GM23338 (cell line): ENCODE measurements around the gene ARRDC4. TPM values are rescaled to one million over a fixed set of nuclear protein-coding genes. Genes with fewer than 3 reads are reported as not detected.

ENCODE experiments used
- ATAC-seq: fragments of 200-7000 bp; cut with Tn5 transposase; 3 replicates; pipeline ENCODE4 v1.9.1; 2020
- DNase-seq: peaks from one replicate; pipeline ENCODE4 v3.0.0-alpha.2; 2015; ENCODE audit warnings: low spot score
- H2AFZ ChIP-seq: fragments of 200-600 bp; sonication (generic); 2 replicates; pipeline ENCODE4 v1.8.0; 2016; ENCODE audit warnings: antibody characterized with exemption, mild to moderate bottlenecking, moderate library complexity
- H3F3A ChIP-seq: fragments of 200-600 bp; sonication (generic); replicated peaks from 2 replicates; pipeline ENCODE4 v1.8.0; 2017; ENCODE audit warnings: antibody characterized with exemption, mixed run types, low read depth
- H3K27ac ChIP-seq: fragments of 200-600 bp; sonication (generic); 2 replicates; pipeline ENCODE4 v1.6.1; 2016; ENCODE audit warnings: low read depth
- H3K27me3 ChIP-seq: fragments of 200-600 bp; sonication (generic); 2 replicates; pipeline ENCODE4 v1.8.0; 2016; ENCODE audit warnings: mild to moderate bottlenecking, mixed run types, moderate library complexity; ENCODE audit not compliant: insufficient read depth
- H3K36me3 ChIP-seq: fragments of 200-600 bp; sonication (generic); 2 replicates; pipeline ENCODE4 v1.8.0; 2016; ENCODE audit warnings: mild to moderate bottlenecking; ENCODE audit not compliant: insufficient read depth
- H3K4me1 ChIP-seq: fragments of 200-600 bp; sonication (generic); 2 replicates; pipeline ENCODE4 v1.8.0; 2016; ENCODE audit warnings: mild to moderate bottlenecking, moderate library complexity; ENCODE audit not compliant: insufficient read depth
- H3K4me2 ChIP-seq: fragments of 200-600 bp; sonication (generic); 2 replicates; pipeline ENCODE4 v1.7.1; 2017; ENCODE audit warnings: mixed run types
- H3K4me3 ChIP-seq: fragments of 200-600 bp; sonication (generic); 2 replicates; pipeline ENCODE4 v1.6.1; 2016; ENCODE audit warnings: mixed run types
- H3K79me2 ChIP-seq: fragments of 200-600 bp; sonication (generic); replicated peaks from 2 replicates; pipeline ENCODE4 v1.8.0; 2017; ENCODE audit warnings: mild to moderate bottlenecking; ENCODE audit not compliant: insufficient read depth
- H3K9me2 ChIP-seq: fragments of 200-600 bp; sonication (generic); 2 replicates; pipeline ENCODE4 v1.8.0; 2017; ENCODE audit not compliant: insufficient read depth
- H4K20me1 ChIP-seq: fragments of 200-600 bp; sonication (generic); replicated peaks from 2 replicates; pipeline ENCODE4 v1.8.0; 2017; ENCODE audit warnings: mild to moderate bottlenecking; ENCODE audit not compliant: insufficient read depth
- H3K27ac Mint-ChIP-seq: 2 replicates; pipeline ENCODE4 v1.8.0; 2020; ENCODE audit warnings: inconsistent platforms, mild to moderate bottlenecking, moderate library complexity, mixed read lengths
- H3K27me3 Mint-ChIP-seq: 3 replicates; pipeline ENCODE4 v1.8.0; 2022; ENCODE audit warnings: low read depth, mild to moderate bottlenecking, moderate library complexity, mixed read lengths, inconsistent platforms; ENCODE audit not compliant: insufficient read depth, poor library complexity
- H3K36me3 Mint-ChIP-seq: 3 replicates; pipeline ENCODE4 v1.8.0; 2021; ENCODE audit warnings: low read depth, mild to moderate bottlenecking, inconsistent platforms, moderate library complexity, mixed read lengths
- H3K4me1 Mint-ChIP-seq: 3 replicates; pipeline ENCODE4 v1.8.0; 2020; ENCODE audit warnings: mild to moderate bottlenecking, inconsistent platforms, mixed read lengths
- H3K4me3 Mint-ChIP-seq: 3 replicates; pipeline ENCODE4 v1.8.0; 2021; ENCODE audit warnings: moderate library complexity, mild to moderate bottlenecking, inconsistent platforms, mixed read lengths
- H3K9me3 Mint-ChIP-seq: 3 replicates; pipeline ENCODE4 v1.8.0; 2020; ENCODE audit warnings: moderate library complexity, mild to moderate bottlenecking, inconsistent platforms, mixed read lengths
- JUNB ChIP-seq: IDR thresholded peaks from one replicate; pipeline ENCODE4 v1.6.1; 2016; ENCODE audit warnings: antibody characterized with exemption; ENCODE audit not compliant: unreplicated experiment
- NANOG ChIP-seq: IDR thresholded peaks from 2 replicates; pipeline ENCODE4 v1.6.1; 2016; ENCODE audit warnings: antibody characterized with exemption, borderline replicate concordance
- POLR2AphosphoS5 ChIP-seq: IDR thresholded peaks from 2 replicates; pipeline ENCODE4 v1.6.1; 2016; ENCODE audit warnings: antibody characterized with exemption, low read depth
- ZNF114 ChIP-seq: fragments of 250-450 bp; sonication (Bioruptor Pico); IDR thresholded peaks from 2 replicates; pipeline ENCODE4 v1.5.0; 2020; ENCODE audit warnings: mild to moderate bottlenecking, moderate library complexity
- ZNF331 ChIP-seq: fragments of 250-450 bp; sonication (Bioruptor Pico); IDR thresholded peaks from 2 replicates; pipeline ENCODE4 v1.5.0; 2020; ENCODE audit warnings: low read depth, mild to moderate bottlenecking, moderate library complexity
- polyA plus RNA-seq: library from polyadenylated mRNA; unstranded; fragments of >200 nt; fragmentation: Nextera tagmentation; extraction: Ambion mirVana; gene quantifications from 2 replicates; pipeline ENCODE4 v1.2.1, GENCODE V29; 2016
- total RNA-seq: library from RNA; depleted of rRNA; stranded (reverse); fragments of >200 nt; shearing (Covaris generic); gene quantifications from 2 replicates; pipeline ENCODE4 v1.2.3, GENCODE V29; 2014
- TF ChIP-seq, protein P1 (sequence below): fragments of 250-450 bp; sonication (Bioruptor Pico); IDR thresholded peaks from 2 replicates; pipeline ENCODE4 v1.5.0; 2020; ENCODE audit warnings: mild to moderate bottlenecking, moderate library complexity
- TF ChIP-seq, protein P2 (sequence below), 2 experiments: fragments of 200-600 bp in 1 of 2; sonication (generic) in 1 of 2; conservative IDR thresholded peaks; 2 replicates each; pipeline versions ENCODE4 v1.5.1 to v1.6.1; 2016 to 2017; ENCODE audit warnings: antibody characterized with exemption in 2 of 2, low read depth in 2 of 2, mild to moderate bottlenecking in 2 of 2, moderate library complexity in 1 of 2

Gene ARRDC4
- total and polyA plus RNA-seq, 2 experiments from 2014 or later: 2.0 to 6.9 TPM

DNA sequence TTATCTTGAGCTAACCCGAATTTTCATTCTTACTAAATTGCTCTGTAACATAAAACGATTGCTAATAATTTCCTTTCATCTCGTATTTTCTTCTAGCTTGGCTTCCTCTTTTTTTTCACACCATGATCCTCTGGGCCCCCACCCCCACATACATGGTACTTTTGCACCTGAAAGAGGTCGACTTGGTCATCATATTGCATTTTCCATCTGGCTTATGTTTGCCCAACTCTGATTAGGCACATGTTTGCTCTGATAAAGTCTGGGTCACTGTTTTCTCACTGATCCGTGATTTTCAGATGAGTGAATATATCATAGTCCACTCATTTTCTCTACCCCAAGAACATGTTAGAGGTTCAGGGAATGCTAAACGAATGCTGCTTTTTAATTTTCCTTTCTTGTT, 49.5 kb downstream of the ARRDC4 start (continued):
- TF ChIP-seq, protein P1, sequence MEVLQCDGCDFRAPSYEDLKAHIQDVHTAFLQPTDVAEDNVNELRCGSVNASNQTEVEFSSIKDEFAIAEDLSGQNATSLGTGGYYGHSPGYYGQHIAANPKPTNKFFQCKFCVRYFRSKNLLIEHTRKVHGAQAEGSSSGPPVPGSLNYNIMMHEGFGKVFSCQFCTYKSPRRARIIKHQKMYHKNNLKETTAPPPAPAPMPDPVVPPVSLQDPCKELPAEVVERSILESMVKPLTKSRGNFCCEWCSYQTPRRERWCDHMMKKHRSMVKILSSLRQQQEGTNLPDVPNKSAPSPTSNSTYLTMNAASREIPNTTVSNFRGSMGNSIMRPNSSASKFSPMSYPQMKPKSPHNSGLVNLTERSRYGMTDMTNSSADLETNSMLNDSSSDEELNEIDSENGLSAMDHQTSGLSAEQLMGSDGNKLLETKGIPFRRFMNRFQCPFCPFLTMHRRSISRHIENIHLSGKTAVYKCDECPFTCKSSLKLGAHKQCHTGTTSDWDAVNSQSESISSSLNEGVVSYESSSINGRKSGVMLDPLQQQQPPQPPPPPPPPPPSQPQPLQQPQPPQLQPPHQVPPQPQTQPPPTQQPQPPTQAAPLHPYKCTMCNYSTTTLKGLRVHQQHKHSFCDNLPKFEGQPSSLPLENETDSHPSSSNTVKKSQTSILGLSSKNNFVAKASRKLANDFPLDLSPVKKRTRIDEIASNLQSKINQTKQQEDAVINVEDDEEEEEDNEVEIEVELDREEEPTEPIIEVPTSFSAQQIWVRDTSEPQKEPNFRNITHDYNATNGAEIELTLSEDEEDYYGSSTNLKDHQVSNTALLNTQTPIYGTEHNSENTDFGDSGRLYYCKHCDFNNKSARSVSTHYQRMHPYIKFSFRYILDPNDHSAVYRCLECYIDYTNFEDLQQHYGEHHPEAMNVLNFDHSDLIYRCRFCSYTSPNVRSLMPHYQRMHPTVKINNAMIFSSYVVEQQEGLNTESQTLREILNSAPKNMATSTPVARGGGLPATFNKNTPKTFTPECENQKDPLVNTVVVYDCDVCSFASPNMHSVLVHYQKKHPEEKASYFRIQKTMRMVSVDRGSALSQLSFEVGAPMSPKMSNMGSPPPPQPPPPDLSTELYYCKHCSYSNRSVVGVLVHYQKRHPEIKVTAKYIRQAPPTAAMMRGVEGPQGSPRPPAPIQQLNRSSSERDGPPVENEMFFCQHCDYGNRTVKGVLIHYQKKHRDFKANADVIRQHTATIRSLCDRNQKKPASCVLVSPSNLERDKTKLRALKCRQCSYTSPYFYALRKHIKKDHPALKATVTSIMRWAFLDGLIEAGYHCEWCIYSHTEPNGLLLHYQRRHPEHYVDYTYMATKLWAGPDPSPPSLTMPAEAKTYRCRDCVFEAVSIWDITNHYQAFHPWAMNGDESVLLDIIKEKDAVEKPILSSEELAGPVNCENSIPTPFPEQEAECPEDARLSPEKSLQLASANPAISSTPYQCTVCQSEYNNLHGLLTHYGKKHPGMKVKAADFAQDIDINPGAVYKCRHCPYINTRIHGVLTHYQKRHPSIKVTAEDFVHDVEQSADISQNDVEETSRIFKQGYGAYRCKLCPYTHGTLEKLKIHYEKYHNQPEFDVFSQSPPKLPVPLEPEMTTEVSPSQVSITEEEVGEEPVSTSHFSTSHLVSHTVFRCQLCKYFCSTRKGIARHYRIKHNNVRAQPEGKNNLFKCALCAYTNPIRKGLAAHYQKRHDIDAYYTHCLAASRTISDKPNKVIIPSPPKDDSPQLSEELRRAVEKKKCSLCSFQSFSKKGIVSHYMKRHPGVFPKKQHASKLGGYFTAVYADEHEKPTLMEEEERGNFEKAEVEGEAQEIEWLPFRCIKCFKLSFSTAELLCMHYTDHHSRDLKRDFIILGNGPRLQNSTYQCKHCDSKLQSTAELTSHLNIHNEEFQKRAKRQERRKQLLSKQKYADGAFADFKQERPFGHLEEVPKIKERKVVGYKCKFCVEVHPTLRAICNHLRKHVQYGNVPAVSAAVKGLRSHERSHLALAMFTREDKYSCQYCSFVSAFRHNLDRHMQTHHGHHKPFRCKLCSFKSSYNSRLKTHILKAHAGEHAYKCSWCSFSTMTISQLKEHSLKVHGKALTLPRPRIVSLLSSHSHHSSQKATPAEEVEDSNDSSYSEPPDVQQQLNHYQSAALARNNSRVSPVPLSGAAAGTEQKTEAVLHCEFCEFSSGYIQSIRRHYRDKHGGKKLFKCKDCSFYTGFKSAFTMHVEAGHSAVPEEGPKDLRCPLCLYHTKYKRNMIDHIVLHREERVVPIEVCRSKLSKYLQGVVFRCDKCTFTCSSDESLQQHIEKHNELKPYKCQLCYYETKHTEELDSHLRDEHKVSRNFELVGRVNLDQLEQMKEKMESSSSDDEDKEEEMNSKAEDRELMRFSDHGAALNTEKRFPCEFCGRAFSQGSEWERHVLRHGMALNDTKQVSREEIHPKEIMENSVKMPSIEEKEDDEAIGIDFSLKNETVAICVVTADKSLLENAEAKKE (CRISPR knock-in tag): no peak
- TF ChIP-seq JUNB (no peak), ZNF114 (CRISPR knock-in tag) (no peak), POLR2AphosphoS5 (no peak), ZNF331 (no peak), NANOG (no peak)

DNA sequence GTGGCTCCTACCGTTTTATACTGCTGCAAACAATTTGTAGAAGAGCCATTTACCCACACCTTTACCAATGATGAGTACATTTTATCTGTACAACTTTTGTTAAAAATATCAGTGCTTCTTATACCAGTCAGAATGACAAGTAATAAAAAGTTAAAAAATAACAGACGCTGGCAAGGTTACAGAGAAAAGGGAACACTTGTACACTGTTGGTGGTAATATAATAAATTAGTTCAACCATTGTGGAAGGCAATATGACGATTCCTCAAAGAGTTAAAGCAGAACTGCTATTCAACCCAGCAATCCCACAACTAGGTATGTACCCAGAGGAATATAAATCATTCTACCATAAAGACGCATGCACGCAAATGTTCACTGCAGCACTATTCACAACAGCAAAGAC, 51.9 kb downstream of the ARRDC4 start:
- Histone ChIP-seq H3K79me2 (no peaks in the 10 kb centered on the region), H3F3A (no peaks in the 10 kb centered on the region), H3K9me2 (no peaks in the 10 kb centered on the region), H4K20me1 (no peaks in the 10 kb centered on the region), H2AFZ (no peak overlapping the region), H3K36me3 (no peaks in the 10 kb centered on the region), H3K4me1 (no peaks in the 10 kb centered on the region), H3K4me3 (no peak overlapping the region), H3K27me3 (no peaks in the 10 kb centered on the region), H3K27ac (no peak overlapping the region), H3K4me2 (no peak overlapping the region)
- Mint-ChIP-seq H3K9me3 (no peaks in the 10 kb centered on the region), H3K4me3 (no peak overlapping the region), H3K36me3 (no peaks in the 10 kb centered on the region), H3K27me3 (no peaks in the 10 kb centered on the region), H3K27ac (no peak overlapping the region), H3K4me1 (peaks cover 4% of the 10 kb centered on the region; the same call in 1 of the 3 replicates)
- ATAC-seq: no peak
- DNase-seq: no peak
- TF ChIP-seq, protein P2, sequence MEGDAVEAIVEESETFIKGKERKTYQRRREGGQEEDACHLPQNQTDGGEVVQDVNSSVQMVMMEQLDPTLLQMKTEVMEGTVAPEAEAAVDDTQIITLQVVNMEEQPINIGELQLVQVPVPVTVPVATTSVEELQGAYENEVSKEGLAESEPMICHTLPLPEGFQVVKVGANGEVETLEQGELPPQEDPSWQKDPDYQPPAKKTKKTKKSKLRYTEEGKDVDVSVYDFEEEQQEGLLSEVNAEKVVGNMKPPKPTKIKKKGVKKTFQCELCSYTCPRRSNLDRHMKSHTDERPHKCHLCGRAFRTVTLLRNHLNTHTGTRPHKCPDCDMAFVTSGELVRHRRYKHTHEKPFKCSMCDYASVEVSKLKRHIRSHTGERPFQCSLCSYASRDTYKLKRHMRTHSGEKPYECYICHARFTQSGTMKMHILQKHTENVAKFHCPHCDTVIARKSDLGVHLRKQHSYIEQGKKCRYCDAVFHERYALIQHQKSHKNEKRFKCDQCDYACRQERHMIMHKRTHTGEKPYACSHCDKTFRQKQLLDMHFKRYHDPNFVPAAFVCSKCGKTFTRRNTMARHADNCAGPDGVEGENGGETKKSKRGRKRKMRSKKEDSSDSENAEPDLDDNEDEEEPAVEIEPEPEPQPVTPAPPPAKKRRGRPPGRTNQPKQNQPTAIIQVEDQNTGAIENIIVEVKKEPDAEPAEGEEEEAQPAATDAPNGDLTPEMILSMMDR (conservative IDR thresholded peaks at IDR 0.05; ENCODE audit: low read depth in 2 of 2): no peak
